Nephron progenitor cell (in vitro differentiated cells): ENCODE results near the gene PPFIBP2.

Experiments used
- DNase-seq: peaks from one replicate; pipeline ENCODE4 v3.0.0; 2021
- H3K27ac Mint-ChIP-seq: 2 replicates; pipeline ENCODE4 v1.8.0; 2021; ENCODE audit warnings: mild to moderate bottlenecking, moderate library complexity, mixed read lengths
- H3K27me3 Mint-ChIP-seq: 2 replicates; pipeline ENCODE4 v1.8.0; 2021; ENCODE audit warnings: mild to moderate bottlenecking, low read depth, mixed read lengths; ENCODE audit not compliant: poor library complexity
- H3K36me3 Mint-ChIP-seq: 2 replicates; pipeline ENCODE4 v1.8.0; 2021; ENCODE audit warnings: low read depth, mixed read lengths
- H3K4me1 Mint-ChIP-seq: 2 replicates; pipeline ENCODE4 v1.8.0; 2021; ENCODE audit warnings: mixed read lengths
- H3K4me3 Mint-ChIP-seq: 2 replicates; pipeline ENCODE4 v1.8.0; 2021; ENCODE audit warnings: mild to moderate bottlenecking, moderate library complexity, mixed read lengths
- H3K9me3 Mint-ChIP-seq: 2 replicates; pipeline ENCODE4 v1.8.0; 2021; ENCODE audit warnings: mild to moderate bottlenecking, moderate library complexity, mixed read lengths
- CTCF ChIP-seq: fragments of 200-600 bp; sonication (generic); IDR thresholded peaks from 2 replicates; pipeline ENCODE4 v1.5.0; 2021; ENCODE audit warnings: antibody characterized with exemption

PPFIBP2 gene

GRCh38 chr11:7694235-7694634, 180.4 kb downstream of the PPFIBP2 start:
- no peak overlapping the region for H3K4me3 Mint-ChIP-seq
- TF ChIP-seq CTCF, result no peak
- H3K27me3 Mint-ChIP-seq, result peaks cover 13% of the 10 kb centered on the region
- H3K4me1 Mint-ChIP-seq, result peaks cover 18% of the 10 kb centered on the region
- H3K9me3 Mint-ChIP-seq, result no peaks in the 10 kb centered on the region
- H3K27ac Mint-ChIP-seq, result no peak overlapping the region
- no peak for DNase-seq
- H3K36me3 Mint-ChIP-seq, result no peaks in the 10 kb centered on the region

GRCh38 chr11:7696424-7696823, 182.6 kb downstream of the PPFIBP2 start:
- TF ChIP-seq CTCF, result no peak
- Mint-ChIP-seq H3K36me3 (no peaks in the 10 kb centered on the region), H3K4me3 (no peak overlapping the region), H3K4me1 (peaks cover 16% of the 10 kb centered on the region), H3K27me3 (peaks cover 16% of the 10 kb centered on the region), H3K27ac (no peak overlapping the region), H3K9me3 (no peaks in the 10 kb centered on the region)
- DNase-seq, result no peak
